GM12873 (cell line): Measurements from ENCODE around the gene FMN1.

Experiments used
- TF ChIP-seq, protein P1 (sequence below): IDR thresholded peaks from 2 replicates; pipeline ENCODE4 v1.5.1; 2012; ENCODE audit warnings: low read depth, mild to moderate bottlenecking, moderate library complexity, low read length, control low read depth; ENCODE audit not compliant: insufficient read depth; ENCODE audit errors: missing control alignments

The FMN1 gene

DNA sequence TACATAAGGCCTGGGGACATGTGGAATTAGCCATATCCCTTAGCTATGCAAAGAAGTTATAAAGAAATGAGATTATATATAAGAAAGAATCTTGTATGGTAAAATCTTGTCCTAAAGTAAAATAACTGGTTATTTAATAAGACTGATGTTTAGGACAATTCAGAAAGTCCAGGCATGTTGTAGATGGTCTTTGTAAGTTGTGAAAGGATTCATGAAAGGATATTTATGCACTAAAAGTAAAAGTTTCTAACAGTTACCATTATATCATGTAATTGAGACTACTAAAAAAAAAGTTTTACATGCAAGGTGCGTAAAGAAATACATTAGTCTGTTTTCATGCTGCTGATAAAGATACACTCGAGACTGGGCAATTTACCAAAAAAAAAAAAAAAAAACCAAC is 146.3 kb downstream of the FMN1 start:
- TF ChIP-seq, protein P1, sequence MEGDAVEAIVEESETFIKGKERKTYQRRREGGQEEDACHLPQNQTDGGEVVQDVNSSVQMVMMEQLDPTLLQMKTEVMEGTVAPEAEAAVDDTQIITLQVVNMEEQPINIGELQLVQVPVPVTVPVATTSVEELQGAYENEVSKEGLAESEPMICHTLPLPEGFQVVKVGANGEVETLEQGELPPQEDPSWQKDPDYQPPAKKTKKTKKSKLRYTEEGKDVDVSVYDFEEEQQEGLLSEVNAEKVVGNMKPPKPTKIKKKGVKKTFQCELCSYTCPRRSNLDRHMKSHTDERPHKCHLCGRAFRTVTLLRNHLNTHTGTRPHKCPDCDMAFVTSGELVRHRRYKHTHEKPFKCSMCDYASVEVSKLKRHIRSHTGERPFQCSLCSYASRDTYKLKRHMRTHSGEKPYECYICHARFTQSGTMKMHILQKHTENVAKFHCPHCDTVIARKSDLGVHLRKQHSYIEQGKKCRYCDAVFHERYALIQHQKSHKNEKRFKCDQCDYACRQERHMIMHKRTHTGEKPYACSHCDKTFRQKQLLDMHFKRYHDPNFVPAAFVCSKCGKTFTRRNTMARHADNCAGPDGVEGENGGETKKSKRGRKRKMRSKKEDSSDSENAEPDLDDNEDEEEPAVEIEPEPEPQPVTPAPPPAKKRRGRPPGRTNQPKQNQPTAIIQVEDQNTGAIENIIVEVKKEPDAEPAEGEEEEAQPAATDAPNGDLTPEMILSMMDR: no peak

DNA sequence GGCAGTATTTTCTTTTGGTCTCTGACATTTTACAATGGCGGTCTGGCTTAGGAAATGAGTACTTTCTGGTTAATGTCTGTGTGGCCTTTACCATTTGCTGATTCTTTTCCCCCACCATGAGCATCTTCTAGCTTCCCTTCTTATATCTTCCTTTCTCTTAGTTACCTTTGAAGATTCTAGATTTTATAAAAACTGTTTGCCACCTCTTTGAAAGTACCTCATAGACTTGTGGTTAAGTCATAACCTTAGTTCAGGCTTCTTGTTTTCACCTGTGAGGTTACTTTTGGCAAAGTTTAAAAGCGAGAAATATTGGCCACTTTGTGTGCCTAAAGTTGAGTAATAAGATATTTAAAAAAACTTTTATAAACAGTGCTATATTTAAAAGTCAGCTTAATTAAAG is 147.4 kb downstream of the FMN1 start:
- TF ChIP-seq, protein P1: no peak

DNA sequence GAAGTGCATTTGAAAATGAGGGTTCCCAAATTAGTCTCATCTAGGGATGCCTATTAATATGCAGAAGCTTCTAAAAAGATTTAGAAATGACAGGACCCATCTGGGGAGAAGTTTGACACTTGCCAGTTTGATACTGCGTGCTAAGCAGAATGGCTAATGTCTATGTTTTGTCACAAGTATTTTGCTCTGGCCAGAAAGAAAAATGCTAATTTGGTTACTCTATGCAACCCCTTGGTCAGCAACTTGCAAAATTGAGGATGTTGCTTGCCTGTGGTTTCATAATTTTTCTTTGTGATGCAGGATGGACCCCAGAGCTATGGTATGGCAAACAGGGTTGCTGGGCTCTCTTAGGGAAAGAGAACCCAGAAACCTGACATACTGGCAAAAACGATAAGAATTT is 148.2 kb downstream of the FMN1 start:
- TF ChIP-seq, protein P1: no peak

DNA sequence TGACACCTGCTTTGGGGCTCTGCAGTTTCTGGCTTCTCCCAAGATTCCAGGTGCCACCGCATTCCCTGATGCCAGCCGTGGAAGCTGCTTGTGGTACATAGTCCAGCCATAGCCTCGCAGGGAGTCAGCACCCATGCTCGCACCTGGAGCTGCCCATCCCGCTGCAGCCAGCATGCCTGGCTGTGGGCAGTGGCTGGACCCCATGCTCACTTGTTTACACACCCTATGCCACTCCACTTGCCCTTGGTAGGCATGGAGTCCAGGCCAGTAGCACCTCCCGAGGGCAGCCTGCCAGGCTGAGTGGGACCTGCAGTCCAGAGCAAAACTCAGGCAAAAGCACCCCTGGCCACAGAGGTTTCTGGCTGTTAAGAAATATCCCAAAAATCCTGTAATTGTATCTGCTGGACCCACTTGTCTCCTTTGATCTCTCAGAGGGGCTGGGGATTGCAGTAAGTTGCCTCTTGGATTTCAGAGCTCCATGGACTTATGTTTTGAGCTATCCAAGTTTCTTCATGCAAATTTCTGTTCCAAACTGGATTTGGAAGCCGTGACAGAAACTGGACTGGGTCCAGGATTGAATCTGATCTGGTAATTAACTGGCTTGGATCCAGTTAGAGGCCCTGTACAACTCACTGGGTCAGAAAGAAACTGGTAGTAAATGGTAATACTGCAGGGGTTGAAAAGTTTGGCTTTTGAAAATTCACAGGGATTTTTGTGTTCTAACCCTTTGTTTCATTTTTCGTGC is 149.3 kb downstream of the FMN1 start:
- TF ChIP-seq, protein P1: no peak

DNA sequence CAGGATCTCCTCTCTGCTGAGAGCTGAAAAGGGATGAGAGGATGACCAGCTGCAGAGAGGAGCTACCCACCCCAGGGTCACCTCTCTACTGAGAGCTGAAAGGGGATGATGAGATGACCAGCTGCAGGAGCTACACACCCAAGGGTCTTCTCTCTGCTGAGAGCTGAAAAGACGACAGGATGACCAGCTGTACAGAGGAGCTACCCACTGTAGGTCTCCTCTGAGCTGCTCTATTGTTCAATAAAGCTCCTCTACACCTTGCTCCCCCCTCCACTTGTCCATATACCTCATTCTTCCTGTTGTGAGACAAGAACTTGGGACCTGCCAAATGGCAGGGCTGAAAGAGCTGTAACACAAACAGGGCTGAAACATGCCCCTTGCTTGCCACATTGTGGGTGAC is 149.9 kb downstream of the FMN1 start:
- TF ChIP-seq, protein P1: no peak

DNA sequence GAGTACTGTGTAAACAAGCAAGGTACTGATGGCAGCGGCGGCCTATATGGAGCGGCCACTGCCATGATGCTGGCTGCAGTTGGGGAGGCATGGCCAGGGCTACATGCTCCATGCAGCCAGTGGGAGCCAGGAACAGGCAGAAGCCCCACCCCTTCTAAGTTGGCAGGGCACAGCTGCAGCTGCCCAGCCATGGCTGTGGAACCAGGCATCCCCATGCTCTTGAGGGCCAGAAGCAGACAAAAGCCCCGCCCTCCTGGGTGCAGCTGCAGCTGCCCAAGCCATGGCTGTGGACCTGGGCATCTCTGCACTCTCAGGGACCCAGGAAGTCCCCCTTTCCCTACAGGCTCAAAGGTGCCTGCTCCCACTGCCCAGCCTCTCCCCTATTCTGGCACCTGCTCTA is 150.9 kb downstream of the FMN1 start:
- TF ChIP-seq, protein P1: no peak

DNA sequence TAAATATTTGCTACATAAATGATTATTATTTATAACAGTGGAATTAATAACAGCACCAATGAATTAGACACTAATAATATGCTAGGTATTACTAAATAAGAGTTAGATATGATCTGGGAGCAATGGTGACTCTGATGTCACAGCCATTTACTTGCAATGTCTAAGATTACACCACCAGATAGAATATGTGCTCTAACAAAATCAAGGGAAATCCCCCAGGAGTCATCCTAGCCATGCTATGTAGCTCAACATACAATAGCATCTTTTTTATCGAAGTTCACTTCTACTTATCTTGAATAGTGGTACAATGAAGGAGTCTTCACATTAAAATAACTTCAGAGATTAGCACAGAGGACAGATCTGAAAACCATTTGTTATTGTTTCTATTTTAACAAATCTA is 154.0 kb downstream of the FMN1 start:
- TF ChIP-seq, protein P1: no peak

DNA sequence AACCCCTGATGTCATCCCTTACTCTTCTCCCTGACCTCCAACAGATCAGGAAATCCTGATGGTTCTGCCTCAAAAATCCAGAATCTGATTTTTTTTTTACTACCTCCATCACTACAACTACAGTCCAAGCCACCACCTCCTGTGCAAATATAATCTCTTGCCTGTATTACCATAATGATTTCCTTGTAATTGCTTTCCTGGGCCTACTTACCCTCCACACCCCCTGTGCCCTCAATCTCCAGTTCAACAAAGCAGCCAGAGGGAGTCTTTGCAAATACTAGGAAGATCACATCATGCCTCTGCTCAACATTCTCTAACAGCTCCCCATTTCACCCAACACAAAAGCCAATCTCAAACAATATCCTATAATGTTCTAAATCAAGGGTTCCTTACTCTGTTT is 159.9 kb downstream of the FMN1 start:
- TF ChIP-seq, protein P1: no peak
